ENCODE results near the gene C6orf132.
"Not testable (repeated sequence)": the region's sequence is repeated elsewhere in the genome, so short reads cannot be mapped to it uniquely, and the experiment has no call there.

C6orf132 gene, protein sequence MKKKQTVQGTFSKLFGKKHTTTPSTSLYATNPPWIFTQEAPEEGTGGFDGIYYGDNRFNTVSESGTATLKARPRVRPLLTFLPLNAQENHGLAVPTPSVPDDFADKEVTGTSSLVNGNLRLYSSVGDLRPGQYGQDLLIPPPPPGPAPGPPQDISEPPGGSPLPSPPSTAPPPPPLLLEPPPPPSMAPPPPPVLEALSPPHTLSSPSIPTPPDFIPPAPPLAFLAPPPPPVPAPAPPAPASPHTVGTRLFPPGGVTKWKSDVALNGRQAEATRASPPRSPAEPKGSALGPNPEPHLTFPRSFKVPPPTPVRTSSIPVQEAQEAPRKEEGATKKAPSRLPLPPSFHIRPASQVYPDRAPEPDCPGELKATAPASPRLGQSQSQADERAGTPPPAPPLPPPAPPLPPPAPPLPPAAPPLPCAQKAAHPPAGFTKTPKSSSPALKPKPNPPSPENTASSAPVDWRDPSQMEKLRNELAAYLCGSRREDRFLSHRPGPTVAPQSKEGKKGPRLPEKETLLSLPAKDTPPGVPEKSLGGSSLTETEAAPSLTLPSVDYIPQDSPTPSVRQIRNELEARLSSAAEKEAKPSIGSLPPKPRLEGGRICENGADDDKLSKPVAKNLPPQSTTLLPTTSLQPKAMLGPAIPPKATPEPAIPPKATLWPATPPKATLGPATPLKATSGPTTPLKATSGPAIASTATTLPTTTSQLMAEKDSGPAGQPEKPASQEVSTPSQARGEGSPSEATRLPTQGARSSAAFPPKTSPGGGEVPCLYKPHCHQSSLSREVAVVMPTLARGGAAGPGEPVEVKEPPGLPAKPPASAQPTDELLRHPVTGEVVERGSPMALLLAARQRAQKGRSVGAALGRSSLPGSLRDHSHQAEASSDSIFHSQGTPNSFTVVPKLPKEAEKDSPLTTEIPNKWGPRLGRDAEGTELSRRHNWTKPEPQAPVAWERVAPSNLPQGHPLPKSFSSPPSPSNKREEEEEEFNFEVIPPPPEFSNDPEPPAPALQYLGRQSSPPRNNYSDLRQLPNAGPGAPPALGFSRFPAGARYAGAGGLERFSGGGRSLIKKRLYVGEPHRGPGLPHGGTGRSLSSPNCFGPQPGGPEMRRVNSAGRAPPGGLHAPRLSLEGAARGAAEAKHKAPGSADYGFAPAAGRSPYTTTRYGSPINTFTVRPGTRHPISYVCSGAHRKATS

DNA sequence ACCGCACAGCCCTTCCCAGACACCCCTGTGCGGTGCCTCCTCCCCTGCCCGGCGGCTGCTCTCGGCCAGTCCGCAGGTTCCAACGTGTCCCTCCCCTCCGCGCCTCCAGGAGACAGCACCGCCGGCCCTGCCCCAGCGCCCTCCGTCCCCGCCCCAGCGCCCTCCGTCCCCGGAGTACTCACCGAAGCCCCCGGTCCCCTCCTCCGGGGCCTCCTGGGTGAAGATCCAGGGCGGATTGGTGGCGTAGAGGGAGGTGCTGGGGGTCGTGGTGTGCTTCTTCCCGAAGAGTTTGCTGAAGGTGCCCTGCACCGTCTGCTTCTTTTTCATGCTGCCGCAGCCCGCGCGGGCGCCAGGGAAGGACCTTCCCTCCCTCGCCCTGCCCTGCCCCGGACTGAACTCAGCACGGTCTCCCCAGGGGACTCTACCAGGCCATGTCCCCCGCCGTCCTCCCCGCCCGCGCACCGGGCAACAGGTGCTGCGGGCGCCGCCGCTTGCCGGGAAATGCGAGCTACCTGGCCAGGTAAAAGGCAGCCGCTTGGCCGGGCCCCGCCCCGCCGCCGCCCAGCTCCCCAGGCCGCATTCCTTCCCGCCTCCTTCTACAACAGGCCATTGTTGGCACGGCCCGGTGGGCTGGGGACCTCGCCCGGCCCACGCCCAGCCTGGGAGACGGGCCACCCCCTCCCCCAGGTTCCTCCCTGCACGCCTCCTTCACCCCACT, at the start of gene C6orf132:
TSS of gene C6orf132 (minus strand) at position 503 of the 718 bp plus-strand sequence. CDS start at position 327, 176 bp downstream.
- no peak for DNase-seq (ENCODE audit: low spot score)

DNA sequence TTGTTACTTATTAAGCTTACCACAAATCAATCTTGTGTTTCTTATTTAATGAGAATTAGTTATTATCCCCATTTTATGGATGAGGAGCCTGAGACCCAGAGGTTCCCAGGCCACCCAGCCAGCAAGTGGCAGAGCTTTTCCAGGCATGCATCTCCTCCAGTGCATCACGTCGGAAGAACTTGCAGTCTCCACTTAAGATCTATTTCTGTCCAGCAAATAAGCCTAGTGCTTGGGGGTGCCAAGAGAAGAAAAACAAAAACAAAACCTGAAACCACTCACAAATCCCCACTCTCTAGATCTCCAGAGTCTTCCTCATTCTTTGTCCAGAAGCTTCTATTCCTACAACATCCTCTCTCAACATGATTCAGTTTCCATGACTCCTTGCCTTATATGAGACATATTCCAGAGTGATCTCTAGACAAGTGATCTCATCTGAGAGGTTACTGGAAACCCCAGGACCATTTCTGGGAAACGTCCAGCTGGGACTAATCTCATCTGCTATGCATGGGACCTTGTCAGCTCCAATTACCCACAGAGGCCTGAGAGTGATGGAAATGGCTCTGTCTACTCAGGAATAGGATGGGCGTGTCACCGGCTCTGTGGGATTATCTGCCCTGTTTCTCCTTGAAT, 48.2 kb upstream of the C6orf132 start:
- no peak for DNase-seq (ENCODE audit: low spot score)

DNA sequence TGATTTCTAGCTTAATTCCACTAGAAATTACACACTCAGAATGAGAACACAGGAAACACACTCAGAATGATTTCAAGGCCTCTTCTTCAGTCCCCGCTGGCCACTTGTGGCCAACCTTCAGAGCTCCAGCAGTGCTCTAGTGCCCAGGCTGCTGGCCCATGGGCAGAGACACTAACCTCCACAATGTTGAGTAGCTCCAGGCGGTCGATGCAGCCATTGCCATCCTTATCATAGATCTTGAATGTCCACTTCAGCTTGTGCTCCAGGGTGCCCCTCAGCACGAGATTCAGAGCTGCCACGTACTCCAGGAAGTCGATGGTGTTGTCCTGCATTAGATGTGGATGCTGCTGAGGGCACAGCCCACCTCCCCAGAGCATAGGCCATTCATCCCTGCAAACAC, 46.0 kb upstream of the C6orf132 start:
- no peak for DNase-seq (ENCODE audit: low spot score)

DNA sequence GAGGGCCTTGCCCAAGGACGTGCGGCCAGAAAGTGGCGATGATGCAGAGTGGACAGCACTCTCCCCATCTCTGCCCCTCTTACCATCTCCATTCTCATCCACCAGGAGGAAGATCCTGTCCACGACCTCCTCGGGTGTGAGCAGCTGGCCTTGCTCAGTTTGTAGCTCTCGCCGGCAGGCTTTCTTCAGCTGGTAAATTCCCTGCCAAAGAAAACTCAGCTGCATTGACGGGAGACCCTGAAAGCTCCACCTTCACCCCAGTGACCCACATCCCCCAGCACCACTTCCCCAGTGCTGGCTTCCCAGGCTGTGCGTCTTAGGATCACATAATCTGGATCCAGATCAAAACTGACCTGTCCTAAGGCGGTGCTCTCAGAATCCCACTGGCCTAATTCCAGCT, 43.2 kb upstream of the C6orf132 start:
- DNase-seq (ENCODE audit: low spot score): no peak

DNA sequence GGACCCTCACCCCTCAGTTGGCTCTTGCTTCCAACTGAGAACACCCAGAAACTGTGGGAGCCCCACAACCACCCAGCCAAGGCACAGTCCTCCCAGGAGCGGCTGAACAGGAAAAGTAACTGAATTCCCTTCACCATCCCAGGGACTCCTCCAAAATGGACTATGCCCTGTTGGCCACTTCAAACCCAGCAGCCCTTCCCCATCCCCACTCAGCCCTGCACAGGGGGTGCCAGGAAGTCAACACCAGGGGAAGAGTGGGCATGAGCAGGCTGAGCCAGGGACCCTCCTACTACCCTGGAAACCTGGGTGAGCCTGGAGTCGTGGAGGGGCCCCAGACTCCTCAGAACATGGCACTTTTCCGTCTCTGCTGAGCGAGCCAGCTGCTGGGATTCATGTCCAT, 42.1 kb upstream of the C6orf132 start:
- no peak for DNase-seq (ENCODE audit: low spot score)

DNA sequence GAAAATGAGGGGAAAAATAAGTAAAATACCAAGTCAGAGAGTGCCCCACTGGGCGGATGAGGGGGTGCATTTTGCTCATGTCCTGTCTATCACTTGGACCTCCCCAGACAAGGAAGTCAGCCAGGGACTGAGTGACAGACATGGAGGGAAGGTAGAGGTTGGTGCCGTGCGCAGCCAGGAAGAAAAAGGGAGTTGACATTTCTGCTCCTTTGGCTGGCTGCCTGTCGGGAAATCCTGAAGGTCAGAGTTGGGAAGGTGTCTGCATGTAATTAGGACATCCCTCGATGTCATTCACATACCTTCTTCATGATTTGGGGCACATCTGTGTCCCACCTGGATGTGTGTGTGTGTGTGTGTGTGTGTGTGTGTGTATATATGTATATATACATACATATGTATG, 39.7 kb upstream of the C6orf132 start:
- DNase-seq (ENCODE audit: low spot score): no peak

DNA sequence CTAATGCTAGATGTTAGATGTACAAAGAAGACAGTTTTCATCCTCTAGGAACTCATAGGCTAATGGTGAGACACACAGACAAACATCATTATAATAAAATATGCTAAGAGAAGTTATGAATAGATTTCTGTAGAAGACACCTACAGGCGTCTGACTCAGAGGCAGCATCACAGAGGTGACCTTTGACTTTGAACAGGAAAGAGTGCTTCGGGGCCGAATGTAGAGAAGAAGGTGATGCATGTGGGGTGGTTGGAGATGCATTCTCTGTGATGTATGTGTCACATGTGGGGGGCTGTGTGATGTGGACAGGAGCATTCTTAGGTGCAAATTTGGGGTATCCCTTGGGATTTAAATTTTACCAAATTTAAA, 37.5 kb upstream of the C6orf132 start:
- no peak for DNase-seq (ENCODE audit: low spot score)

DNA sequence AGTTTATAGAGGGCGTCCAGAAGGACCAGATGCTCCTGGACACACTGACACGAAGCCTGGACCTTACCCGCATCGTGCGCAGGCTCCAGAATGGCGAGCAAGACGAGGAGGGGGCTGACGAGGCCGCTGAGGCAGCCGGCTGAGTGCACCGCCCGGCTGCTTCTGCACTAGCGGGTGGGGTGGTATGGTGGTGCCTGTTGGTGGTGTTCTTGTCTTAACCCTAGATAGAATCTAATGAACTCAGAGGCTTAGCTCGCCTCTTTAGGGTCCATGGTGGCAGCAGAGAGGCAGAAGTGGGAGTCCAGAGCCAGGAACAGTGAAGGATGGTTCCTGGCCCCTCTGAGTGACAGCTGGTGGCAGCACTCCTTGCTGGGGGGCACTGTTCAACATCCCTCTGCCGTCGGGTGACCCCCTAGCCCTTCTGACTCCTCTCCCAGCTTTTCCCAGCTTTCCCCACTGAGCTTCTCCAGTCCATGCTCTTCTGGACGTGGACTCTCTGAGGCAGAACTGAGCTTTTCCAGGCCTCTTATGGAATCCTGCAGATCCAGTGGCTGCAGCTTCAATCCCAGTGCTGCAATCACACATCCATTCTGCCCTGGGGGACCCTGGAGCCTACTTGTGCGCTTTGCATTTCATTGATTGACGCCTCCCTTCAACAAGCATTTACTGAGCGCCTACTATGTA, 37.0 kb upstream of the C6orf132 start:
- no peak for DNase-seq (ENCODE audit: low spot score)

DNA sequence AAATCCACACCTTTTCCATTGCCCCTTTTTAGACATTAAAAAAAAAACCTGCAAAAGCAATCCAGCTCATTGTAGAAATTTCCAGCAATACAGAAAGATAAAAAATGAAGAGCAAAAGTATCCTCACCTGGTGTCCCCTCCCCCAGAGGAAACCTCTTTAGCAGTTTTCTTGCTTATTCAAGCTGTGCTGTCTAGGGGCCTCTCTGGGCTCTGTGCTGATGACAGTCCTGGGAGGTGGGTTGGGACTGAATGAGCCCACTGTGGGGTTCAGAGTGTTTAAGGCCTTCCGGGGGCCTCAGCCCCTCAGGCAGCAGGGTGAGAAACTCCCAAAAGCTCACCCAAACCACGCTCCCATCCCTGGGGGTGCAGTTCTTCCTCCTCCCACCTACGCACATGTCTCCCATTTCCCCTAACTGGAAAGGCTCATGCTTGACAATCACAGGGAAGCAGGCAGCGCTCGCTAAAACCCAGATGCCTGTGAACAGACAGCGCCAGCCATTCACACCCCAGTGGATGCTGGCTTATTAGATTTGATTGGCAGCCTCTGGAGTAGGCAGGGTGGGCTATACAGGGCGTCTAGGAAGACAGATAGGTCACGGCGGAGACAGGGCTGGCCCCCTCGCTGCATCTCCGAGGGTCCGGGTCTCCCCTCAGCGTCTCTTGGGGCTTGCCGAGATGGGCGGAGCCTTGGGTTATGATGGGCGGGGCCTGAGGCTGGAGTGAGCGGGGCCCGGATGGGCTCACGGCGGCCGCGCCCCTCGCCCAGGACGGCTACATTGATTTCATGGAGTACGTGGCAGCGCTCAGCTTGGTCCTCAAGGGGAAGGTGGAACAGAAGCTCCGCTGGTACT, 35.3 kb upstream of the C6orf132 start:
- no peak for DNase-seq (ENCODE audit: low spot score)

DNA sequence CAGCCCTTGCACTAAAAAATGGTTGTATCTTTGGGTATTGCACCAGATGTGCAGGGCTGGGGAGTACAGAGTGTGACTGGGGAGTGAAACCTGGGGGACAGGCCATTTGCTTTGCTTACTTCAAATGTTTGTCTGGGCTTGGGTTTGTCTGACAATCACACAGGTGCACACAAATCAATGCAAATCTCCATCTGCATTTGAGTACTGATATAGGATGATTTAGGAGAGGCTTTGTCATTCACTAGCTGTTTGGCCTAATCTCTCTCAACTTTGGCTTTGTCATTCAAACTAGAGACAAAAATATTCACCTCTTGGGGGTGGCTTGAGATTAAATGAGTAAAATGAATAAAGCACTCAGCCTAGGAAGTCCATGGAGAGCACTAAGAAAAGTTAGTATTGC, 34.6 kb upstream of the C6orf132 start:
- DNase-seq (ENCODE audit: low spot score): no peak

DNA sequence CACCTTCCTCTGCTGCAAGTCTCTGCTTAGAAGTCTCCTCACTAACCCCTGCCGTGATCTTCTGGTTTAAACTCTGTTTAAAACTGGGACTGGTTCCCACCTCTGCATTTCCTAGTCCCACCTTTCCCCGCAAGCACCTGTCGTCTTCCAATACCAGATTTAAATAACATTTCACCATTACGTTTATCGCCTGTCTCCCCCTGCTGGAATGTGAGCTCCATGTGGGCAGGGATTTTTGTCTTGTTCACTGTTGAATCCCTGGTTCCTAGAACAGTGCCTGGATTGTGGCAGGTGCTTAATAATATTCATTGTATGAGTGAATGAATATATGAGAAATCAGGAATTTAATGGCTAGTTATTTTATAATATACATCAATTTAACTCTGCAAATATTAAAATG, 33.4 kb upstream of the C6orf132 start:
- DNase-seq (ENCODE audit: low spot score): no peak

DNA sequence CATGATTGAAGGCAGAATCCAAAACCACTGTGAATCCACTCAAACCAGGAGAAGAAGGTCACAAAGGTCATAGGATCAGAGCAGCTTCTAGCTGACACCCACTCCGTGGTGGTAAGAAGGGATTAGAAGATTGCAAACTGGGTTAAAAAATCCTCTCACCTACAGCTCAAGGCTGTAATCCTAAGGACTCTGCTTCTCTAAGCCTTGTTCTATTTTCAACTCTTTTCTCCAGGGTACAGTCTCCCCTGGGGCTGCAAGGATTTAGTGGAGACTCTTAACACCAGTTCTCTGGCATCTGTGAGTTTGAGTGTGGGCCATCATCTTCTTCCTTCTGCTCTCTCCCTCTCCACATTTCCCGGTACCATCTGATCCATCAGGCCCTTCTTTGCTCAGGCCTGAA, 30.7 kb upstream of the C6orf132 start, which contains the start of gene GUCA1A:
TSS of gene GUCA1A (plus strand) at position 264 of the 400 bp plus-strand sequence. CDS start 250 bp downstream, outside the sequence.
- no peak for DNase-seq (ENCODE audit: low spot score)

DNA sequence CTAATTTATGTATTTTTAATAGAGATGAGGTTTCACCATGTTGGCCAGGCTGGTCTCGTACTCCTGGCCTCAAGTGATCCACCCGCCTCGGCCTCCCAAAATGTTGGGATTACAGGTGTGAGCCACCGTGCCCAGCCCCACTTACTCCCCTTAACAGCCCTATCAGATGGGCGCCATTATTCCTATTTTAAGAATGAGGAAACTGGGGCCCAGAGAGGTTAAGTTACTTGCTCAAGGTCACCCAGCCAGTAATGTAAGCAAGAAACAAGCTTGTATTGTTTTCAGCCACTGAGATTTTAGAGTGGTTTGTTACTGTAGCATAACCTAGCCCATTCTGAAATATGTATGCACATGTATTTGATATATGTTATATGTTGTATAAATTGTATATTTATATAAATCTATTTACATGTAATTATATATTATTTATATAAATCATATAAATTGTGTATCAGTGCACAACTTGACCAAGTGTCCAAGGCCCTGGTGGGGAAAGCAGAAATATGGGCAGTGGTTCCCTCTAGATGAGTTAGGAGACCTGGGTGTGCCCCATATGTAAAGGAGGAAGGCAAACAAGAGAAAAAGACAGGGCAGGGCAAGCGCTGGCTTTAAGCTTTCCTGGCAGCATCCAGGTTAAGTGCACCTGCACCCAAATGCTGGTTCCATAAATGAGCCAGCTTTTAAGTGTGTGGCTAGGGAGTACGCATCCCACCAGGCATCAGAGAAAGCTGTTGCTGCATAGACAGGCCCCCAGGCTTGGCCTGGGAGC, 29.6 kb upstream of the C6orf132 start:
- no peak for DNase-seq (ENCODE audit: low spot score)

DNA sequence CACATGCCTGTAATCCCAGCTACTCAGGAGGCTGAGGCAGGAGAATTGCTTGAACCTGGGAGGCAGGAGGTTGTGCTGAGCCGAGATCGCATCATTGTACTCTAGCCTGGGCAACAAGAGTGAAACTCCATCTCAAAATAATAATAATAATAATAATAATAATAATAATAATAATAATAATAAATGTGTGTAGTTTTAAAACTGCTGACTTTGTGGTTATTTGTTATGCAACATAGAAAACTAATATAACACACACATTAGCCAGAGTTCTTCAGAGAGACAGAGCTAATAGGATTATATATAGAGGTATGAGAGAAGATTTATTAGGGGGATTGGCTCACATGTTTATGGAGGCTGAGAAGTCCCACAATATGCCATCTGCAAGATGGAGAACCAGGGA, 27.4 kb upstream of the C6orf132 start:
- DNase-seq (ENCODE audit: low spot score): not testable (repeated sequence)

DNA sequence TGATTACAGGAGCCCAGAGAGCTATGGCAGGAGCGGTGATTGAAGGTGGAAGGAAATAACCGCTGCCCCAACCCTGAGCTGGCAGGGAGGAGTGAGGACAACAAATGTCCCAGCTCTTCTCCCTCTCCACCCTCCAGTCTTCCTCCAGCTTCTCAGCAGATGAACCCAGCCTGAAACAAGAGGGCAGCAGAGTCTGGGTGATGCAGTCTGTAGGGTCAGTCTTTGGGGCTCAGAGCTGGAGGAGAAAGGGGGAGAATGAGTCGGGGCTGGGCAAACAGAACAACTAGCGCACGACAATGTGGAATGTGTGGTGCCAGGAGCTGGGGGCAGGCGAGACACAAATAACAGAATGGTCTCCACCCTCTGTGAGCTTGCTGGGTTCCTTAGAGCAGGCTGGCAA, 26.2 kb upstream of the C6orf132 start:
- no peak for DNase-seq (ENCODE audit: low spot score)

DNA sequence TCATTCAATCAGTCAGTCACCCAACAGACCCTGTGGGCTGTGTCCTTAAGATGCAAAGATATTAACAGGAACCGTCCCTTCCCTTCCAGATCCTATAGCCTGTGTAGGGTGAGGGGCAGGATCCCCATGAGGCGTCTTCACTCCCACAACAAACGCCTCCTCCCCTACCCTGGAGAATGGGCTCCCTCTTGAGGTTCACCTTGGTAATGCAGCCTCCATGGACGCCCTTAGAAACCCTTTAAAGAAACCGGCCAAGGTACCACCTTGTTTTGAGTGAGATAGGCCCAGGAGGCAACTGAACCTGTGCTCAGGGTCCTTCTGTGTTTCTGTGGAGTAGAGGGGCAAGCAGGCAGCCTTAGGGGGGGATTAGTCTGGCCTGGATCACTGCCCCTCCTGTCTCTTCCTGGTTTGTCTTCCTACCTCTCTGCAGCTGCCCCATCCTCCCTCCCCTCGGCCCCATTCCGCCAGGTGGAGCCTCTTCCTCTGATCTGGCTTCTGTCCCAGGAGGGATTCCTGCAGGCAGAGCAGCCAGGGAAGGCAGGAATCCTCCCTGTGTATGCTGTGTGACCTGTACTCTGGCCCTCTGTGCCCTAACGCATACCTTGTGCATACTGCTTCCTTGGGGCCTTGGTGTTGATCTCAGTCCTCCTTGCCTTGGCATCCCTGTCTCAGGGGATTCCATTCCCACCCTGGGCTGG, 24.2 kb upstream of the C6orf132 start:
- peak; percentile 26 for DNase-seq (ENCODE audit: low spot score)

DNA sequence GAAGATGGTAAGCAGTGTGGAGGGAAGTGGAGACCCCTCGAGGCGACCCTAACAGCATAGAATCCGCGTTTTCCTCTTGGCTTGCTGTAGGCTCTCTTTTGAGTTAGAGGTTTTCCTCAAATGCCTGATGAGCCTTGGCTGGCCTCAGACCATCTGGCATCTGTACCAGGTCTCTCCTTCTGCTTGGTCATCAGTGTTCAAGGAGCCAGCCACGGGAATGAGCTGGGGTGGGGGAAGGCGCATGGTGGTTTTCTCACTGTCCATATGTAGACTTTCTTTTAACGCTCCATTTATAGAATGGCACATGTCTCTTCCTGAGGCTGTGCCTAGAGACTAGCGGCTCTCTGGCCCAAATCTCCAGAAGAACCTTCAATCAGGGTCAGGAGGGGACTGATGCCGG, 22.6 kb upstream of the C6orf132 start:
- DNase-seq (ENCODE audit: low spot score): no peak

DNA sequence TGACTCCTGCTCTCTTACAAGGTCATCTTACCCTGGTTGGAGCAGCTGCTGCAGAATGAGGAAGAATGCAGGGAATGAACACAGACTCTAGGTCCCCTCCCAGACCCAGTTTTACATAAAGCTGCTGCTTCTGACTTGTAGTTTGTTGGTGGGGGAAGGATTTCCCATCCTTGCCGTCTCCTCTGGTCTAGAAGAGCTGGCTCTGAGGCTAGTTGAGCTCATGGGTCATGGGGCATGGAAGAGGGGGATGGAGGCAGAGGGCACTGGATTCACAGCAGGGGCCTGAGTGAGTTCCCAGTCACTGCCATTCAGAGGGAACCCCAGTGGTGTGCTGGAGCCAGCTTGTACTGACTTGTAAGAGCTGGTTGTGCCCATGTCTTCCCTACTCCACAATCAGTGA, 21.6 kb upstream of the C6orf132 start:
- DNase-seq (ENCODE audit: low spot score): no peak

Data from globus pallidus (tissue), 1 donor.